Measurements from ENCODE around the gene MAPK1IP1L.
"Not testable (repeated sequence)": the region's sequence is repeated elsewhere in the genome, so short reads cannot be mapped to it uniquely, and the experiment has no call there.

MAPK1IP1L gene

DNA sequence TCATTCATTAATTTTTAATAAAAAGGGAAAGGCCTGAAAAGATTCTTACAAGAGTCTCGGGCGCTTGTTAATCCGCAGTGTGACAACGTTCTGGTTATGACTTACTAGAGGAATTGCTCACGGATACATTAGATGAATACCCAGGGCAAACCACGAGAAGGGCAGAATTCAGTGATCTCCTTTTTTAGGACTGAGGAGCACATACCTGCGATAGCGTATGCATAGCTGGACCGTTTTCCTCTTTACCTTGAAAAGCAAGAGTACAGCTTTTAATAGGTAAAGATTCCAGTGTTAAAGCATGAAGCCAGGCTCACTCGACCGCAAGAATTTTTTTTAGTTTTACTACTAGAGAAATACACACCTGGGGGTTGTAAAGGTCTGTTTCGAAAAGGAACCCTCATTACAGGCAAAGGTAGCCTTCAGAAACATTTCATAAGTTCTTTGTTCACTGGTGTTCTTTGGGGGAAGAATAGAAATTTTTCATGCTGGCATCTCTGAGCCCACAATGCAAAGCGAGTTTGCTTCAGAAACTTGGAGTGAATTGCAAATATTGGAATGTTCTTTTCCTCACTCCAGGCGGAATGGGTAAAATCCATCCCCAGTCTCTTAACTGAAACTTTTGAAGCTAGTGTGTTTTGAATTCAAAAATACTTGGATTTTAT, 953 bp downstream of the MAPK1IP1L start:
- H3K27ac ChIP-seq, result peak overlapping the region; percentile 93 to 100 (median 99)
- H3K4me3 ChIP-seq, result peak overlapping the region; percentile 65 to 90 (median 78)

GRCh38 chr14:55053018-55053417, 1.6 kb downstream of the MAPK1IP1L start:
- H3K27ac ChIP-seq, result peak overlapping the region in 9 of 21 experiments; percentile 98 to 100 (median 100)
- peak overlapping the region in 6 of 7 experiments; percentile 65 to 90 (median 76) for H3K4me3 ChIP-seq

- H3K4me3 ChIP-seq, result no peak overlapping the region
- H3K27ac ChIP-seq, result peak overlapping the region in 3 of 21 experiments; percentile 99 to 100 (median 100)
Measured at GRCh38 chr14:55053500-55053899, 2.1 kb downstream of the MAPK1IP1L start.

DNA sequence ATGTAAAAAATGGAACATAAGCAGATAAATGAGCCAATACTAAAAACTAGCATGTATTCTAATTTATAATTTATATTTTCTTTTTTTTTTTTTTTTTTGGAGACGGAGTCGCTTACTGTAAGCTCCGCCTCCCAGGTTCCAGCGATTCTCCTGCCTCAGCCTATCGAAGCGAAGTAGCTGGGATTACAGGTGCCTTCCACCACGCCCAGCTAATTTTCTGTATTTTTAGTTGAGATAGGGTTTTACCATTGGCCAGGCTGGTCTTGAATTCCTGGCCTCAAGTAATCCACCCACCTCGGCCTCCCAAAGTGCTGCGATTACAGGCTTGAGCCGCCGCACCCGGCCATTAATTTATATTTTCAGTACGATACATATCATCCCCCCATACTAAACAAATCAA, 2.7 kb downstream of the MAPK1IP1L start:
- Histone ChIP-seq H3K4me3 (no peak overlapping the region), H3K27ac (no peak overlapping the region)

DNA sequence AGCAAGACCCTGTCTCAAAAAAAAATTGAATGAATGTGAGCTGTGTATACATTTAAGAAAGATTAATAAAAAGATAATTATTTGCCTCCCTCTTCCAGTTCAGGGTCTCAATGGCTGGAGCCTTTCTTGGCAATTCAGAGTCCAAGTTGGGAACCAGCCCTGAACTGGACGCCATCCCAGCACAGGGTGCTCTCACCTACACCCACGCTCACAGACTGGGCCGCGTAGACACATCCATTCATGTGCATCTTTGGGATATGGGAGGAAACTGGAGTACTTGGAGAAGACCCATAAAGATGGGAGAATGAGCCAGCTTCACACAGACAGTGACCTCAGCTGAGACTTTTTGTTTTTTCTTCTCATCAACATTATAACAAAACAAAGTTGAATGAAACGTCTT, 6.5 kb downstream of the MAPK1IP1L start:
- Histone ChIP-seq H3K4me3 (no peak overlapping the region), H3K27ac (no peak overlapping the region)

GRCh38 chr14:55059333-55059732, 7.9 kb downstream of the MAPK1IP1L start:
- no peak overlapping the region for H3K27ac ChIP-seq
- H3K4me3 ChIP-seq, result no peak overlapping the region

GRCh38 chr14:55062517-55063351, 11.3 kb downstream of the MAPK1IP1L start:
- peak overlapping the region in 3 of 21 experiments; percentile 14 to 45 (median 23) for H3K27ac ChIP-seq
- no peak overlapping the region for H3K4me3 ChIP-seq

- not testable (repeated sequence) for H3K4me3 ChIP-seq
Measured at GRCh38 chr14:55064896-55065295, 13.4 kb downstream of the MAPK1IP1L start.

DNA sequence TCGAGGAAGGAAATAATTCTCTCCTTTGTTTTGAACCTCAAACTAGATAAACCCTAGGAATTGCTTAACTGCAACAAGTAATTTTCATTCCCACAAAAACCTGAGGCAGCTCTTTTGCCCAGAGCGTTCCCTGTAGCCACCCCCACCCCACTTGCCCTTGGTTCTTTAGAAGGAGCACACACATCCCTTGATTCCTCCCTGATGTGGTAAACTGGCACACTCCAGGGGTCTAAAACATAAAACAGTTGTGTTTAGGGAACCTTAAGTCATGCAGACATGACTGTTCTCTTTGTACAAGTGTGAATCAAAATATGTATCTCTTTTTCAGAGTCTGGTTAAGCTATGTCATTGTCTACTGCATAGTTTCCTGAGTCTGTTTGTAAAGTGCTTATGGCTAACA, 14.0 kb downstream of the MAPK1IP1L start:
- H3K27ac ChIP-seq, result peak overlapping the region in 5 of 21 experiments; percentile 1 to 50 (median 17)
- no peak overlapping the region for H3K4me3 ChIP-seq

More at GRCh38 chr14:55064896-55065295, 13.4 kb downstream of the MAPK1IP1L start:
- H3K27ac ChIP-seq, result peak overlapping the region in 1 of 21 experiments; percentile 2

- H3K4me3 ChIP-seq, result no peak overlapping the region
- peak overlapping the region in 1 of 21 experiments; percentile 1 for H3K27ac ChIP-seq
Measured at GRCh38 chr14:55066223-55066622, 14.8 kb downstream of the MAPK1IP1L start.

DNA sequence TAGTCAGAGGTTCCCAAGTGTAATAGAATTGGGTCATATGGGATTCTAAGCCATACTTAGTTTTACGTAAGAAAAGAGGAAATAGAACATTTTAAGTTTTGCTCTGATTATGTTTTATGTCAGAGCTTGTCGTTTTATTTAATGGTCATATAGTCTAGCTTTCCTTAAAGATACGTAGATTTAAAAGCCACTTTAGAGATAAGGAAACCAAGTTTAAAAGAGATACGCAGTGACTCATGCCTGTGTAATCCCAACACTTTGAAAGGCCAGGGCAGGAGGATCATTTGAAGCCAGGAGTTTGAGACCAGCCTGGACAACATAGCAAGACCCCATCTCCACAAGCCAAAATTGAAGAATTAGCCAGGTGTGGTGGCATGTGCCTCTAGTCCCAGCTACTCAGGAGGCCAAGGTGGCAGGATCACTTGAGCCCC, 19.5 kb downstream of the MAPK1IP1L start:
- Histone ChIP-seq H3K27ac (peak overlapping the region in 6 of 21 experiments; percentile 3 to 74 (median 53)), H3K4me3 (no peak overlapping the region)

DNA sequence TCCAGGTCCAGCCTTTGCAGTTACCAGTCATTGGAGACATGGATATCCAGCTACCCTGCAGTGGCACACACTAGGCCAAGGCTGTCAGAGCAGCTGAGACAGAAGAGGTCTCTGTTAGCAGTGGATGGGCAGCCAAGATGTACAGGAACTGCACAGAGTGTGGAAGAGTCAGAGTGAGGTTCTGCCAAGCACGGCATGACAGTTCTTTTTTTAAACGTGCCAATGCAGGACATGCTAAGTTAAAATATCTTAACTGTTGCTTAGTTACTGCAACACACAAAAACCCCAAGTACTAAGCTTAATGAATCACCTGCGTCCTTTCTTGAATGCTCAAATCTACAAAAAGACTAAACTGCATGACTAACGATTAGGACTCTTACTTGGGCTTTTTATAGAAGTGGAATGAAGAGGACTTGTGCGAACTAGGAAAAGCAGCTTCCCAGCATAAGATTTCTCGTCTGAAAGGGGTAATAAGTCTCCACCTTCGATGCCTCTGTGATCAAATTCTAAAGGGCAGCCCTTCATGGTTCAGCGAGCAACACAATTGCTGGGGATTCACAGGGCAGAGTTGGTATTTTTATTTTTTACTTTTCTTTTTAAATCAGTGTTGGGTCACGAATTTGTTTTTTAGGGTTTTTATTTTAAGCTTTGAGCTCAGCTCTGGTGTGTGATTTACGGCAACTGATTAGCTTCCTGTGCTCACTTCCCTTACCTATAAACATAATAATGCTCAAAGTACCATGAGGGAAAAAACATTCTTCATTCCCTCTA, 20.6 kb downstream of the MAPK1IP1L start:
- peak overlapping the region in 17 of 21 experiments; percentile 38 to 76 (median 67) for H3K27ac ChIP-seq

DNA sequence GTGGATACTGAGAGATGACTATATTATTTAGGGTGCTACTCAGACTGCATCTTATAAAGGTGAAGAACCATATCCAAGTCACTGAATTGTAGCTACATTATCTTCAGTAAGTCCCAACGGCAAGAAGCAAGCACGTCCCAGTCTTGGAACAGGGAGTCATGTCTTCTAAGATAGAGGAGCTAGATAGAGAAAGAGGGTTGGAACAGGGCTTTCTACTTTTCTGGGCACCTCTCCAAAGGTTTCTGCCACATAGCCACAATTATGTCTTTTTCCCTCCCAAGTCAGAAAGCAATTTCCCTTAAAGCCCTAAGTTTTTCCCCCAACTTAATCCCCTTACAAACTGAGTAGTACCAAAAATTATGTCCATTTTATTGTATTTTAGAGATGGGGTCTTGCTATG, 22.4 kb downstream of the MAPK1IP1L start:
- peak overlapping the region in 8 of 21 experiments; percentile 8 to 47 (median 32) for H3K27ac ChIP-seq
- no peak overlapping the region for H3K4me3 ChIP-seq

More for the DNA sequence above, 20.6 kb downstream of the MAPK1IP1L start:
- no peak overlapping the region for H3K4me3 ChIP-seq

DNA sequence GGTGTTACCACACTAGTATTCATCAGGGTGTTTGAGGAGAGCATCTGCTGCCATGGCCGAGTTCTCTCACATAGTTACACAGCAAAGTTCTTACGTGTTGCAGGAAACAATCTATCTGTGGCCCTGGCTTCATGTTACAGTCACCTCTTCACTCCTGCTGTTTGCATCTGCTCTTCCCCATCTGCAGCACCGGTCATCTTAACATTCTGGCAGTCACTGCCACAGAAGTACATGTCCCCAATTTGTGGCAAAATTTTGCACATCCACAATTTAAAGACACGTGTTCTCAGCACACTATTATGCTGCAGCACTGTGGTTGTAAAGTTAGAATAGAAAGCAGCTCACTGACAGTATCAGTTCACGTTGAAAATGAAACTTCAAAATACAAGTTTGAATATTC, 23.2 kb downstream of the MAPK1IP1L start:
- H3K4me3 ChIP-seq, result no peak overlapping the region
- peak overlapping the region in 7 of 21 experiments; percentile 3 to 47 (median 23) for H3K27ac ChIP-seq

DNA sequence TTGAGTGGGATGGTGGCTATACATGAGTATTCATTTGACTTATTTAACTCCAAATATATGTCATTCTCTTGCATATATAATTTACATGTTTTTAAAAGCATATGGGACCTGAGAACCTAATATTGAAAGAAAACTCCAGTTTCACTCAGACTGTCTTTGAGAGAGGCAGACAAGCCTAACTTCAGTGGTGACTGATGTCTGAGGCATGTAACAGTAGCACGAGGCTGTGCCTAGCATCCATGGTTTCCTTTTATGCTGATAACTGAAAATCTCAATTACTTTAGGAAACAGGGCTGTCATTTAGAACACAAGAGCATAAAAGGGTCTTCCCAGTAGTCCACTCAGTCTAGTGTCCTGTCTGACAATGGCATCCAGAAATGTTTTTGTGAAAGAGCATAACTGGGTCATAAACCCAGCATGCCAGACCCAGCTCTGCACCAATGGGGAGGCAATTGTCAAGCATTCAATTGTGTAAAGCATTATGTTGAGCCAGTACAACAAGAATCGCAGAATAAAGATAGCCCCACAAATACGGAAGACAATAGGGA, 24.3 kb downstream of the MAPK1IP1L start:
- H3K4me3 ChIP-seq, result no peak overlapping the region
- peak overlapping the region in 3 of 21 experiments; percentile 14 to 26 (median 23) for H3K27ac ChIP-seq

GRCh38 chr14:55077170-55078151, 26.0 kb downstream of the MAPK1IP1L start:
- Histone ChIP-seq H3K4me3 (no peak overlapping the region), H3K27ac (peak overlapping the region in 19 of 21 experiments; percentile 1 to 88 (median 67))

GRCh38 chr14:55079961-55080360, 28.5 kb downstream of the MAPK1IP1L start:
- H3K27ac ChIP-seq, H3K4me3 ChIP-seq: not testable (repeated sequence)

DNA sequence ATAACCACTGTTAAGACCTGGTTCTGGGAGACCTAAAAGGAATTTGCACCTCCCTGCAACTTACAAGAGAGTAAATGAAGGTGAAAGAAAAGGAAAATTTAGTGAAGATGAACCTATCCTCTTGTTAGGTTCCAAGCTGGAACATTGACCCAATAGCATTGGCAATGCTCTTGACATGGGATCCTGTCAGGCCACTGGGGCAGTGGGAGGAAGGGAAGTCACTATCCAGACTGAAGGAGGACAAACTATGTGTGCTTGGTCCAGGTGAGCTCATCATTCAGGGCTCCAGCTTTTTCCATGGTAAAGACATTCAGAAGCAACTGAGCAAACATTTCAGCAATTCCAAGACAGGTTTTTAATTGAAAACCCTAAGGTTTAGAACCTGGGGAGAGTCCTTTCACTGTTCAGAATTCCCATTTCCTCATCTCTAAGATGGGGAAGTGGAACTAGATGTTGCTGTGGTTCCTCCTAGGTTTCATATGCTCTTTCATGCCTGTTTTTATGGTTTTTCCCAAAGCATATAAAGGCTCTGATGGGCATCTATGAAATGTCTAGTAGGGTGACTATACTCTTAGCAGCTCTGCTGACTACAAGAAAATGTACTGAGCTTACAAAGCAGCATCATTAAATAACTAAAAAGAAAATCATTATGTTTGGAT, 33.1 kb downstream of the MAPK1IP1L start:
- Histone ChIP-seq H3K27ac (peak overlapping the region in 3 of 21 experiments; percentile 17 to 27 (median 17)), H3K4me3 (no peak overlapping the region)
